Activated B cell treated with CpG ODN at 0.5 μM for 24 hours (primary cell): ENCODE data around the gene MTUS2. TPM values are rescaled to one million over a fixed set of nuclear protein-coding genes. Genes with fewer than 3 reads are reported as not detected.

Experiments
- ATAC-seq: fragments of 200-7000 bp; cut with Tn5 transposase; one replicate; pipeline ENCODE4 v1.10.0; 2021; ENCODE audit warnings: low read depth, mild to moderate bottlenecking, moderate library complexity
- CTCF ChIA-PET: fragments of 350-600 bp; sonication (Branson Sonifier 250); formaldehyde crosslinking; loops from one replicate; lab custom pipeline; 2021; ENCODE audit warnings: antibody characterized with exemption; lab: Charles Lee
- POLR2A ChIA-PET: fragments of 350-600 bp; sonication (Branson Sonifier 250); formaldehyde crosslinking; loops from one replicate; lab custom pipeline; 2021; ENCODE audit warnings: antibody characterized with exemption; lab: Charles Lee
- DNase-seq: peaks from one replicate; pipeline ENCODE4 v3.0.0; 2022
- H3K27ac Mint-ChIP-seq: one replicate; pipeline ENCODE4 v1.8.0; 2020; ENCODE audit warnings: mixed read lengths
- H3K27me3 Mint-ChIP-seq: one replicate; pipeline ENCODE4 v1.8.0; 2021; ENCODE audit warnings: mixed read lengths
- H3K36me3 Mint-ChIP-seq: one replicate; pipeline ENCODE4 v1.8.0; 2021; ENCODE audit warnings: low read depth, mixed read lengths
- H3K4me1 Mint-ChIP-seq: one replicate; pipeline ENCODE4 v1.8.0; 2021; ENCODE audit warnings: mixed read lengths
- H3K4me3 Mint-ChIP-seq: one replicate; pipeline ENCODE4 v1.8.0; 2020; ENCODE audit warnings: mild to moderate bottlenecking, mixed read lengths
- H3K9me3 Mint-ChIP-seq: one replicate; pipeline ENCODE4 v1.8.0; 2020; ENCODE audit warnings: mixed read lengths
- intact Hi-C: fragments of 100-400 bp; cut with micrococcal nuclease; formaldehyde crosslinking; loops from one replicate; pipeline ENCODE4 v1.15.1; 2024
- total RNA-seq: library from RNA; stranded (reverse); gene quantifications from 2 replicates; pipeline ENCODE4 v1.2.3, GENCODE V29; 2022
- TF ChIP-seq, protein P1 (sequence below): fragments of 200-600 bp; IDR thresholded peaks from one replicate; pipeline ENCODE4 v1.8.0; 2022; ENCODE audit warnings: antibody characterized with exemption, mild to moderate bottlenecking

MTUS2 gene
- total RNA-seq, 1 donor from 2014 or later: not detected

DNA sequence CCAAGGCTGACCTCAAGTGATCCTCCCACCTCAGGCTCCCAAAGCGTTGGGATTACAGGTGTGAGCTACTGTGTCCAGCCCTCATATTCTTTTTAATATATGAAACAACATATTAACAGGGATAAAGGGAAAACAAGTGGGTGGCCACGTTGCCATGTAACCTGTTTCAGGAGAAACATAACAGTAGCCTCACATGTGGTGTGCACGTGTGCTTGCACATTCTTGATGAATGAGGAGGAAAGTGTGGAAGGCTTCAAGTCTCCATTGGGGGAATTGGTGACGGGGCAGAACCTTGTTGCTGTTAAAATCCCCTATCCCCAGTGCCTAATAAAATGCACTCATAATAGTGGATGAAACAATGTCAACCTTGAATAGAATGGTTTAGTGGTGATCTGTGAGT is 202.3 kb downstream of the MTUS2 start:
- H3K4me3 Mint-ChIP-seq: no peak overlapping the region
- peaks cover 6% of the 10 kb centered on the region for H3K4me1 Mint-ChIP-seq
- H3K36me3 Mint-ChIP-seq: no peaks in the 10 kb centered on the region
- DNase-seq (no peak), ATAC-seq (no peak)
- ChIA-PET CTCF (no interaction called here), POLR2A (no interaction called here)
- intact Hi-C loops: no loop called here
- no peak overlapping the region for H3K27ac Mint-ChIP-seq
- no peaks in the 10 kb centered on the region for H3K9me3 Mint-ChIP-seq
- H3K27me3 Mint-ChIP-seq: no peaks in the 10 kb centered on the region
- TF ChIP-seq, protein P1, sequence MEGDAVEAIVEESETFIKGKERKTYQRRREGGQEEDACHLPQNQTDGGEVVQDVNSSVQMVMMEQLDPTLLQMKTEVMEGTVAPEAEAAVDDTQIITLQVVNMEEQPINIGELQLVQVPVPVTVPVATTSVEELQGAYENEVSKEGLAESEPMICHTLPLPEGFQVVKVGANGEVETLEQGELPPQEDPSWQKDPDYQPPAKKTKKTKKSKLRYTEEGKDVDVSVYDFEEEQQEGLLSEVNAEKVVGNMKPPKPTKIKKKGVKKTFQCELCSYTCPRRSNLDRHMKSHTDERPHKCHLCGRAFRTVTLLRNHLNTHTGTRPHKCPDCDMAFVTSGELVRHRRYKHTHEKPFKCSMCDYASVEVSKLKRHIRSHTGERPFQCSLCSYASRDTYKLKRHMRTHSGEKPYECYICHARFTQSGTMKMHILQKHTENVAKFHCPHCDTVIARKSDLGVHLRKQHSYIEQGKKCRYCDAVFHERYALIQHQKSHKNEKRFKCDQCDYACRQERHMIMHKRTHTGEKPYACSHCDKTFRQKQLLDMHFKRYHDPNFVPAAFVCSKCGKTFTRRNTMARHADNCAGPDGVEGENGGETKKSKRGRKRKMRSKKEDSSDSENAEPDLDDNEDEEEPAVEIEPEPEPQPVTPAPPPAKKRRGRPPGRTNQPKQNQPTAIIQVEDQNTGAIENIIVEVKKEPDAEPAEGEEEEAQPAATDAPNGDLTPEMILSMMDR: no peak

DNA sequence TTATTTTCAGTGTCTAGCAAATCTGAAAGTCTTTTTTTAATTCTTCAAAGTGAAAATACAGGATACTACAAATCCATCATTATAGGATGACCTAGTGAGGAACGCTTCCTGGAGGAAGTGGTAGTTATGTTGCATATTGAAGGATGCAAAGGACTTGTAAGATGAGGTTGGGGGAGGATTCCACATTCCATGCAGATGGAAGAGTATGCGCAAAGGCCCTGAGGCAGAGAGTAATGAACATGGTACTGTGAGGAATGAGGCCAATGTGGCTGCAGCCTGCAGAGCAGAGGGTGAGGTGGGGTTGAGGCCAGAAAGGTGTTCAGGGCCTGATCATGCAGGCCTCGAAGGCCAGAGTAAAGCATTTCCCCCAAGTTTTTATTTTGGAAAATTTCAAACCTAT is 202.8 kb downstream of the MTUS2 start:
- TF ChIP-seq, protein P1: no peak
- no peak for ATAC-seq

DNA sequence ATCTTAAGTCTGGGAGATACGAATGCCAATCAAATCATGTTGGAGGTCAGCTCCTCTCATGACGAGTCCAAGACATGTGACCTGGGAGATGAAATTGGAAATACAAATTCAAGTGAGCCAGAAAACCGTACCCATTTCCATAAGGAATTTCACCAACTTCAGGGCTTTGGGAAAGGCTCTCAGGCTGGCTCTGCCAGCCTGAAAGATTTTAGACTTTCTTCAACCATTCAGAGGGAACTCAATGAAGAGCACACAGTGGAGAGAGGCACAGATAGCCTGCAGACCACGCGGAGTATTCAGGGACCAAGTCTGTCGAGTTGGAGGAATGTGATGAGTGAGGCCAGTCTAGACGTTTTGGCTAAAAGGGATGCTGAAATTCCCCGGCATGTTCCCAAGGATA is 204.6 kb downstream of the MTUS2 start:
- H3K27me3 Mint-ChIP-seq: no peaks in the 10 kb centered on the region
- no peak for DNase-seq
- ChIA-PET POLR2A (no interaction called here), CTCF (no interaction called here)
- ATAC-seq: no peak
- peaks cover 6% of the 10 kb centered on the region for H3K4me1 Mint-ChIP-seq
- no peaks in the 10 kb centered on the region for H3K9me3 Mint-ChIP-seq
- intact Hi-C loops: no loop called here
- H3K36me3 Mint-ChIP-seq: no peaks in the 10 kb centered on the region
- no peak overlapping the region for H3K4me3 Mint-ChIP-seq
- TF ChIP-seq, protein P1: no peak
- no peak overlapping the region for H3K27ac Mint-ChIP-seq

More for the DNA sequence above, 202.8 kb downstream of the MTUS2 start:
- ChIA-PET CTCF (no interaction called here), POLR2A (no interaction called here)
- H3K4me3 Mint-ChIP-seq: no peak overlapping the region
- DNase-seq: no peak
- no peaks in the 10 kb centered on the region for H3K36me3 Mint-ChIP-seq
- no peaks in the 10 kb centered on the region for H3K27me3 Mint-ChIP-seq
- intact Hi-C loops: no loop called here
- no peaks in the 10 kb centered on the region for H3K9me3 Mint-ChIP-seq
- peaks cover 6% of the 10 kb centered on the region for H3K4me1 Mint-ChIP-seq
- H3K27ac Mint-ChIP-seq: no peak overlapping the region

DNA sequence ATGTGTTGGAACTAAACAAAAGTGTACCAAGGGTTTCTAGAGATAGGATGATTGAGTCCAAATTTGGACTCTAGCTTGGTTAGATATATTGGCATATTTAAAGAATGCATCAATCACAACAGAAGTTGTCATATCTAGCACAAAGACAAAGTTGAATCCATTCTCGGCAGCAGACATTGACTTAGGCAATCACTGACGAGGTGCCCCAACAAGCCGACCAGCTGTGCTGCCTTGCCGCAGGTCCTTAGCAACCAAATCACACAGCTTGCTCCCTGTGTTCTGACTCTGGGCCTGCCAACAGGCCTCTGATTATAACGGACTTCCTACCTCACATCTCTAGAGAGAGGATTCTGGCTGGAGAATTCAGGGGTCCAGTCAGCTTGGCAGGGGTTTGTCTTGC is 208.7 kb downstream of the MTUS2 start:
- Mint-ChIP-seq H3K9me3 (no peaks in the 10 kb centered on the region), H3K4me1 (no peaks in the 10 kb centered on the region), H3K27ac (no peak overlapping the region), H3K4me3 (no peak overlapping the region), H3K36me3 (no peaks in the 10 kb centered on the region), H3K27me3 (no peaks in the 10 kb centered on the region)
- ATAC-seq: no peak
- POLR2A ChIA-PET: no interaction called here
- TF ChIP-seq, protein P1: no peak
- intact Hi-C loops: no loop called here
- CTCF ChIA-PET: no interaction called here
- DNase-seq: no peak

DNA sequence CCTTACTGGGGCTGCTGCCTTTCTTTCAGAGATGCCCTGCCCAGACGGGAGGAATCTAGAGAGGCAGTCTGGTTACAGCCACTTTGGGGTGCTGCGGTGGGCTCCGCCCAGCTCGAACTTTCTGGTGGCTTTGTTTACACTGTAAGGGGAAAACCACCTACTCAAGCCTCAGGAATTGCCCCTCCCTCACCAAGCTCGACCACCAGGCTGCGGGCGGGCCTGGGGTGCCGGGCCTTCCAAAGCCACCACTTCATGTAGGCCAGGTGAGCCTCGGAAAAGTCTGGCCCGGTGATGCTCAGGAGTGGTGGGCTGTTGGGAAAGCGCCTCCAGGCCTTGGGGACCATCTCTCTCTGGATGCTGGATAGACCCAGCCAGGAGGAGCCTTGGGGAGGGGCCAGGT is 218.6 kb downstream of the MTUS2 start:
- Mint-ChIP-seq H3K4me1 (no peaks in the 10 kb centered on the region), H3K9me3 (no peaks in the 10 kb centered on the region), H3K4me3 (no peak overlapping the region), H3K36me3 (no peaks in the 10 kb centered on the region), H3K27me3 (no peaks in the 10 kb centered on the region), H3K27ac (no peak overlapping the region)
- DNase-seq (no peak), ATAC-seq (no peak)
- POLR2A ChIA-PET: no interaction called here
- intact Hi-C loops: no loop called here
- TF ChIP-seq, protein P1: no peak
- CTCF ChIA-PET: no interaction called here
